ENCODE measurements around the gene CADM2. TPM values are rescaled to one million over a fixed set of nuclear protein-coding genes. Genes with fewer than 3 reads are reported as not detected.

Gene CADM2
- polyA plus RNA-seq, 1 donor from 2014 or later = 4.5 TPM

DNA sequence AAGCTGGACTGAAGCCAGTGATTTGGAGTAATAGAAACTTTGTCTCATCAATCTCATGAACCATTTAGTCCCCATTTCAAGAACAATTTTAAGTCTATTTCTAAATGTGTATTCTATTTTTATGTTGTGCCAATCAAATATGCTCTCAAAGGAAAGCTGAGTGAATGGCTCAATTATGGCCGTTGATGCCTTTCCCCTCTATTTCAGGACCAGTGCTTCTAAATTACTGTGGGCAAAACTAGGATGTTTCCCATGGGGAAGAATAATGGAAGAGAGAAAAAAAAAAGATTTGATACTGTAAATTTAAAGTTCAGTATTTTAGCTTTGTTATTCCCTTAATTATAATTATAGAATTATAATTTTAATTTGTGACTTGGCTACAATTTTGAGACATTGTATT is 110.1 kb downstream of the CADM2 start:
- H3K27me3 ChIP-seq (ENCODE audit: insufficient read depth, low read depth, low read length) = no peaks in the 10 kb centered on the region
- H3F3A ChIP-seq (ENCODE audit: insufficient read depth, low read length, poor library complexity, severe bottlenecking) = no peaks in the 10 kb centered on the region
- H3K9ac ChIP-seq (ENCODE audit: low read length) = no peak overlapping the region
- no peak overlapping the region for H3K4me3 ChIP-seq (ENCODE audit: low read length)
- no peaks in the 10 kb centered on the region for H3K9me3 ChIP-seq (ENCODE audit: low read length)
- H3K9me2 ChIP-seq (ENCODE audit: insufficient read depth, low read length) = no peaks in the 10 kb centered on the region
- H3K4me2 ChIP-seq (ENCODE audit: low read length) = no peak overlapping the region
- no peaks in the 10 kb centered on the region for H3K79me2 ChIP-seq (replicated peaks; ENCODE audit: insufficient read depth, low read length)
- no peak overlapping the region for H2AFZ ChIP-seq (ENCODE audit: low read depth, low read length)
- no peak overlapping the region for H3K27ac ChIP-seq (ENCODE audit: low read length)
- no peaks in the 10 kb centered on the region for H4K20me1 ChIP-seq (ENCODE audit: insufficient read depth)
- TF ChIP-seq EZH2 (IDR thresholded peaks at IDR 0.05; ENCODE audit: borderline replicate concordance, insufficient read depth, low read length, poor library complexity, severe bottlenecking) (no peak), POLR2AphosphoS5 (IDR thresholded peaks at IDR 0.05) (peak; percentile 60), RAD21 (conservative IDR thresholded peaks at IDR 0.05) (no peak), SMC3 (conservative IDR thresholded peaks at IDR 0.05; ENCODE audit: poor library complexity) (no peak), TAF1 (IDR thresholded peaks at IDR 0.05; ENCODE audit: low read depth) (no peak), MXI1 (conservative IDR thresholded peaks at IDR 0.05; ENCODE audit: poor library complexity, severe bottlenecking) (no peak), CTCF (IDR thresholded peaks at IDR 0.05; ENCODE audit: poor library complexity, severe bottlenecking) (no peak), EP300 (conservative IDR thresholded peaks at IDR 0.05; ENCODE audit: poor library complexity, severe bottlenecking) (peak; percentile 19)
- TF ChIP-seq, protein P1, sequence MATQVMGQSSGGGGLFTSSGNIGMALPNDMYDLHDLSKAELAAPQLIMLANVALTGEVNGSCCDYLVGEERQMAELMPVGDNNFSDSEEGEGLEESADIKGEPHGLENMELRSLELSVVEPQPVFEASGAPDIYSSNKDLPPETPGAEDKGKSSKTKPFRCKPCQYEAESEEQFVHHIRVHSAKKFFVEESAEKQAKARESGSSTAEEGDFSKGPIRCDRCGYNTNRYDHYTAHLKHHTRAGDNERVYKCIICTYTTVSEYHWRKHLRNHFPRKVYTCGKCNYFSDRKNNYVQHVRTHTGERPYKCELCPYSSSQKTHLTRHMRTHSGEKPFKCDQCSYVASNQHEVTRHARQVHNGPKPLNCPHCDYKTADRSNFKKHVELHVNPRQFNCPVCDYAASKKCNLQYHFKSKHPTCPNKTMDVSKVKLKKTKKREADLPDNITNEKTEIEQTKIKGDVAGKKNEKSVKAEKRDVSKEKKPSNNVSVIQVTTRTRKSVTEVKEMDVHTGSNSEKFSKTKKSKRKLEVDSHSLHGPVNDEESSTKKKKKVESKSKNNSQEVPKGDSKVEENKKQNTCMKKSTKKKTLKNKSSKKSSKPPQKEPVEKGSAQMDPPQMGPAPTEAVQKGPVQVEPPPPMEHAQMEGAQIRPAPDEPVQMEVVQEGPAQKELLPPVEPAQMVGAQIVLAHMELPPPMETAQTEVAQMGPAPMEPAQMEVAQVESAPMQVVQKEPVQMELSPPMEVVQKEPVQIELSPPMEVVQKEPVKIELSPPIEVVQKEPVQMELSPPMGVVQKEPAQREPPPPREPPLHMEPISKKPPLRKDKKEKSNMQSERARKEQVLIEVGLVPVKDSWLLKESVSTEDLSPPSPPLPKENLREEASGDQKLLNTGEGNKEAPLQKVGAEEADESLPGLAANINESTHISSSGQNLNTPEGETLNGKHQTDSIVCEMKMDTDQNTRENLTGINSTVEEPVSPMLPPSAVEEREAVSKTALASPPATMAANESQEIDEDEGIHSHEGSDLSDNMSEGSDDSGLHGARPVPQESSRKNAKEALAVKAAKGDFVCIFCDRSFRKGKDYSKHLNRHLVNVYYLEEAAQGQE (IDR thresholded peaks at IDR 0.05; ENCODE audit: borderline replicate concordance) = peak; percentile 56
- H3K36me3 ChIP-seq (ENCODE audit: insufficient read depth, low read length) = no peaks in the 10 kb centered on the region

GRCh38 chr3:85074003-85074402 is 115.2 kb downstream of the CADM2 start:
- Histone ChIP-seq H3K9ac (ENCODE audit: low read length) (no peak overlapping the region), H3K79me2 (replicated peaks; ENCODE audit: insufficient read depth, low read length) (no peaks in the 10 kb centered on the region)

More at GRCh38 chr3:85074003-85074402, 115.2 kb downstream of the CADM2 start:
- Histone ChIP-seq H3K9me2 (ENCODE audit: insufficient read depth, low read length) (no peaks in the 10 kb centered on the region), H3K9me3 (ENCODE audit: low read length) (no peaks in the 10 kb centered on the region), H3K27ac (ENCODE audit: low read length) (no peak overlapping the region), H4K20me1 (ENCODE audit: insufficient read depth) (no peaks in the 10 kb centered on the region), H3K4me3 (ENCODE audit: low read length) (no peak overlapping the region), H3K36me3 (ENCODE audit: insufficient read depth, low read length) (no peaks in the 10 kb centered on the region), H3F3A (ENCODE audit: insufficient read depth, low read length, poor library complexity, severe bottlenecking) (no peaks in the 10 kb centered on the region), H3K27me3 (ENCODE audit: insufficient read depth, low read depth, low read length) (no peaks in the 10 kb centered on the region), H2AFZ (ENCODE audit: low read depth, low read length) (no peak overlapping the region), H3K4me2 (ENCODE audit: low read length) (no peak overlapping the region)
- TF ChIP-seq EP300 (conservative IDR thresholded peaks at IDR 0.05; ENCODE audit: poor library complexity, severe bottlenecking) = no peak
- TF ChIP-seq SMC3 (conservative IDR thresholded peaks at IDR 0.05; ENCODE audit: poor library complexity) = no peak
- TF ChIP-seq EZH2 (IDR thresholded peaks at IDR 0.05; ENCODE audit: borderline replicate concordance, insufficient read depth, low read length, poor library complexity, severe bottlenecking) = no peak
- no peak for TF ChIP-seq RAD21 (conservative IDR thresholded peaks at IDR 0.05)
- no peak for TF ChIP-seq CTCF (IDR thresholded peaks at IDR 0.05; ENCODE audit: poor library complexity, severe bottlenecking)

All from neural cell (in vitro differentiated cells).